Loucy (cell line): ENCODE measurements around the gene ISCU.

ENCODE experiments used
- EZH2phosphoT487 ChIP-seq: fragments of 200-600 bp; IDR thresholded peaks from 2 replicates; pipeline ENCODE4 v1.6.1; 2018; ENCODE audit warnings: antibody characterized with exemption, mild to moderate bottlenecking, moderate library complexity, borderline replicate concordance
- TF ChIP-seq, protein P1 (sequence below): fragments of 200-600 bp; sonication (generic); conservative IDR thresholded peaks from 2 replicates; pipeline ENCODE4 v1.5.1; 2014; ENCODE audit warnings: mild to moderate bottlenecking, antibody characterized with exemption, low read length

DNA sequence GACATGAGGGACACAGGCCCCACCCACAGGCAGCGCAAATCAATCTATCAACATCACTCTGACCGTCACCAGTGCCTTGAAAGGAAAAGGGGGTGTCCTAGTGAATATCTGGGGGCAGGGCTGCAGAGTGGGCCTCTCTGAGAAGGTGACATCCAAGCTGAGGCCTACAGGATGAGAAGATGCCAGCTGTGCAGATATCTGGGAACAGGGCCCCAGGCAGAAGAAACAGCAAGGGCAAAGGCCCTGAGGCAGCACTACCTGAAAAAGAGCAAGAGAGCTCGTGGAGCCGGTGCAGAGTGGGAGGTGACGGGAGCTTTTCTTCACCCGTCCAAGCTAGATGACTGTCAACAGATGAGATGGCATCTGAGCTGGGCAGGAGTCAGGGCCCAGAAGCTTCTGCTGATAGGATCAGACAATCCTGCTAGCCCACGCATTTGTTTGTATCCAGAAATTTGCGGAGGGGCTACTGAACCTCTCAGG is 48.0 kb downstream of the ISCU start:
- TF ChIP-seq, protein P1, sequence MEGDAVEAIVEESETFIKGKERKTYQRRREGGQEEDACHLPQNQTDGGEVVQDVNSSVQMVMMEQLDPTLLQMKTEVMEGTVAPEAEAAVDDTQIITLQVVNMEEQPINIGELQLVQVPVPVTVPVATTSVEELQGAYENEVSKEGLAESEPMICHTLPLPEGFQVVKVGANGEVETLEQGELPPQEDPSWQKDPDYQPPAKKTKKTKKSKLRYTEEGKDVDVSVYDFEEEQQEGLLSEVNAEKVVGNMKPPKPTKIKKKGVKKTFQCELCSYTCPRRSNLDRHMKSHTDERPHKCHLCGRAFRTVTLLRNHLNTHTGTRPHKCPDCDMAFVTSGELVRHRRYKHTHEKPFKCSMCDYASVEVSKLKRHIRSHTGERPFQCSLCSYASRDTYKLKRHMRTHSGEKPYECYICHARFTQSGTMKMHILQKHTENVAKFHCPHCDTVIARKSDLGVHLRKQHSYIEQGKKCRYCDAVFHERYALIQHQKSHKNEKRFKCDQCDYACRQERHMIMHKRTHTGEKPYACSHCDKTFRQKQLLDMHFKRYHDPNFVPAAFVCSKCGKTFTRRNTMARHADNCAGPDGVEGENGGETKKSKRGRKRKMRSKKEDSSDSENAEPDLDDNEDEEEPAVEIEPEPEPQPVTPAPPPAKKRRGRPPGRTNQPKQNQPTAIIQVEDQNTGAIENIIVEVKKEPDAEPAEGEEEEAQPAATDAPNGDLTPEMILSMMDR, result no peak
- TF ChIP-seq EZH2phosphoT487, result no peak
